Colonic mucosa (tissue), 4 donors: Measurements from ENCODE around the gene DLG2. TPM values are rescaled to one million over a fixed set of nuclear protein-coding genes. Genes with fewer than 3 reads are reported as not detected.

Experiments used
- DNase-seq: peaks from one replicate; pipeline ENCODE4 v3.0.0-alpha.2; 2020
- H3K27ac ChIP-seq: fragments of 200-600 bp; one replicate; pipeline ENCODE4 v1.8.0; 2021
- H3K27me3 ChIP-seq: fragments of 200-600 bp; one replicate; pipeline ENCODE4 v1.8.0; 2021
- H3K36me3 ChIP-seq: fragments of 200-600 bp; one replicate; pipeline ENCODE4 v1.8.0; 2021
- H3K4me1 ChIP-seq: fragments of 200-600 bp; one replicate; pipeline ENCODE4 v1.8.0; 2021; ENCODE audit warnings: mild to moderate bottlenecking
- H3K4me3 ChIP-seq: fragments of 200-600 bp; one replicate; pipeline ENCODE4 v1.8.0; 2021
- H3K9ac ChIP-seq, 2 donors: one replicate each; pipeline ENCODE4 v1.7.0; 2013; ENCODE audit warnings: control low read depth in 2 of 2, low read depth in 2 of 2, low read length in 2 of 2
- H3K9me3 ChIP-seq: fragments of 200-600 bp; one replicate; pipeline ENCODE4 v1.8.0; 2021
- CTCF ChIP-seq: fragments of 200-600 bp; IDR thresholded peaks from one replicate; pipeline ENCODE4 v1.8.0; 2022; ENCODE audit warnings: antibody characterized with exemption, mild to moderate bottlenecking
- intact Hi-C: fragments of 100-400 bp; cut with DNase I; formaldehyde crosslinking; loops from one replicate; pipeline ENCODE4 v1.14.1; 2022
- total RNA-seq, 2 donors: library from RNA; stranded (reverse); fragmentation: NEBNext Ultra II Directional in 1 of 2; extraction: Animal tissue kit (Norgen Biotek cat#: 25700) in 1 of 2; gene quantifications; one replicate each; pipeline ENCODE4 v1.2.1, GENCODE V29; 2021
- donor health status: healthy.
- donor health status: DM: no; HTN: no; CAD: no.
- donor health status: DM: no; HTN: no; CAD: no.

DLG2 gene
- total RNA-seq, 2 donors from 2014 or later, result 1.4 to 3.3 TPM

- no peak overlapping the region for H3K4me3 ChIP-seq
- no peak for DNase-seq
- no peak overlapping the region for H3K27ac ChIP-seq
These were observed 2216.3 kb downstream of the DLG2 start for GRCh38 chr11:83410605-83411565.

GRCh38 chr11:83409891-83410290 lies 2217.3 kb downstream of the DLG2 start:
- TF ChIP-seq CTCF, result no peak
- DNase-seq, result no peak

More at GRCh38 chr11:83410605-83411565, 2216.3 kb downstream of the DLG2 start:
- Histone ChIP-seq H3K9ac (no peak overlapping the region), H3K9me3 (no peaks in the 10 kb centered on the region), H3K36me3 (no peaks in the 10 kb centered on the region), H3K4me1 (no peaks in the 10 kb centered on the region), H3K27me3 (no peaks in the 10 kb centered on the region)
- intact Hi-C loops, result no loop called here
- no peak for TF ChIP-seq CTCF

GRCh38 chr11:83409476-83409875 lies 2217.7 kb downstream of the DLG2 start:
- no peaks in the 10 kb centered on the region for H3K4me1 ChIP-seq
- no peaks in the 10 kb centered on the region for H3K27me3 ChIP-seq
- no peaks in the 10 kb centered on the region for H3K36me3 ChIP-seq
- no peak for TF ChIP-seq CTCF
- H3K9me3 ChIP-seq, result no peaks in the 10 kb centered on the region
- DNase-seq, result no peak
- H3K9ac ChIP-seq, result no peak overlapping the region
- no peak overlapping the region for H3K4me3 ChIP-seq
- no peak overlapping the region for H3K27ac ChIP-seq
- intact Hi-C loops, result no loop called here

More at GRCh38 chr11:83409891-83410290, 2217.3 kb downstream of the DLG2 start:
- Histone ChIP-seq H3K27me3 (no peaks in the 10 kb centered on the region), H3K9ac (no peak overlapping the region), H3K36me3 (no peaks in the 10 kb centered on the region), H3K4me3 (no peak overlapping the region), H3K27ac (no peak overlapping the region), H3K9me3 (no peaks in the 10 kb centered on the region), H3K4me1 (no peaks in the 10 kb centered on the region)
- intact Hi-C loops, result no loop called here

- Histone ChIP-seq H3K9me3 (no peaks in the 10 kb centered on the region), H3K9ac (no peak overlapping the region), H3K36me3 (no peaks in the 10 kb centered on the region), H3K27ac (no peak overlapping the region), H3K27me3 (no peaks in the 10 kb centered on the region), H3K4me3 (no peak overlapping the region), H3K4me1 (no peaks in the 10 kb centered on the region)
- DNase-seq, result no peak
- no peak for TF ChIP-seq CTCF
- intact Hi-C loops, result no loop called here
These were observed 2218.2 kb downstream of the DLG2 start for GRCh38 chr11:83408946-83409345.

Other genes with a start within 250 kb of the DLG2 start
- gene TMEM126B, start 1.2 kb upstream of the DLG2 start, total RNA-seq, result 10 to 100 TPM; 43.5 to 47.7 TPM
- gene TMEM126A, start 20.6 kb upstream of the DLG2 start, total RNA-seq, result 10 to 100 TPM; 22.0 to 36.4 TPM
- gene CREBZF, start 37.8 kb upstream of the DLG2 start, total RNA-seq, result 10 to 100 TPM; 35.4 to 44.6 TPM
- gene CCDC89, start 58.9 kb upstream of the DLG2 start, total RNA-seq, result 1 to 10 TPM; 1.4 to 1.7 TPM
- 100 to 1,000 TPM; 168 to 170 TPM for gene SYTL2, start 183.8 kb upstream of the DLG2 start, total RNA-seq
- gene CCDC83, start 228.0 kb upstream of the DLG2 start, total RNA-seq, result not detected